HepG2 (cell line): ENCODE measurements around the gene CES2. TPM values are rescaled to one million over a fixed set of nuclear protein-coding genes. Genes with fewer than 3 reads are reported as not detected.

Experiments used
- CREB1 ChIP-seq, 2 experiments: fragments of 450-650 bp in 1 of 2; IDR thresholded peaks; 2 replicates each; pipeline ENCODE4 v1.6.1; 2016 to 2017; ENCODE audit warnings: control low read depth in 1 of 2, mild to moderate bottlenecking in 1 of 2, missing compliant biosample characterization in 1 of 2, missing genetic modification characterization in 1 of 2
- ETV5 ChIP-seq: IDR thresholded peaks from 2 replicates; pipeline ENCODE4 v1.6.1; 2018; ENCODE audit warnings: missing biosample characterization, missing genetic modification reagents, inconsistent platforms, borderline replicate concordance
- HNRNPL ChIP-seq: fragments of 200-400 bp; formaldehyde crosslinking; IDR thresholded peaks from 2 replicates; pipeline ENCODE4 v1.6.1; 2017; ENCODE audit warnings: mild to moderate bottlenecking, low read depth, low read length
- KMT2B ChIP-seq: IDR thresholded peaks from 2 replicates; pipeline ENCODE4 v1.6.1; 2016; ENCODE audit warnings: missing genetic modification reagents, missing compliant biosample characterization
- MAF1 ChIP-seq: sonication (generic); formaldehyde crosslinking; IDR thresholded peaks from 2 replicates; pipeline ENCODE4 v1.5.0; 2020; ENCODE audit warnings: missing genetic modification reagents, borderline replicate concordance
- PHF5A ChIP-seq: IDR thresholded peaks from one replicate; pipeline ENCODE4 v1.6.1; 2018; ENCODE audit warnings: low read depth, missing genetic modification reagents; ENCODE audit not compliant: unreplicated experiment
- RAD21 ChIP-seq: fragments of 450-650 bp; formaldehyde crosslinking; IDR thresholded peaks from 2 replicates; pipeline ENCODE4 v1.5.0; 2020; ENCODE audit warnings: mild to moderate bottlenecking
- RAD51 ChIP-seq: fragments of 450-650 bp; IDR thresholded peaks from 2 replicates; pipeline ENCODE4 v1.6.1; 2016; ENCODE audit warnings: borderline replicate concordance
- SYNCRIP ChIP-seq: fragments of 200-400 bp; formaldehyde crosslinking; IDR thresholded peaks from 2 replicates; pipeline ENCODE4 v1.6.1; 2018; ENCODE audit warnings: mild to moderate bottlenecking, low read depth, low read length; ENCODE audit not compliant: insufficient read depth
- TEAD3 ChIP-seq: optimal IDR thresholded peaks from 2 replicates; pipeline ENCODE3; 2016; ENCODE audit warnings: borderline replicate concordance
- TOPORS ChIP-seq: sonication (generic); formaldehyde crosslinking; IDR thresholded peaks from 2 replicates; pipeline ENCODE4 v1.8.0; 2023; ENCODE audit warnings: mild to moderate bottlenecking, missing genetic modification reagents
- TRIM24 ChIP-seq: sonication (generic); formaldehyde crosslinking; IDR thresholded peaks from 2 replicates; pipeline ENCODE4 v1.8.0; 2022; ENCODE audit warnings: mild to moderate bottlenecking, missing genetic modification reagents
- ZBTB1 ChIP-seq: sonication (generic); formaldehyde crosslinking; IDR thresholded peaks from 2 replicates; pipeline ENCODE4 v1.4.0; 2020; ENCODE audit warnings: missing genetic modification reagents, borderline replicate concordance
- ZNF761 ChIP-seq: sonication (generic); formaldehyde crosslinking; conservative IDR thresholded peaks from 2 replicates; pipeline ENCODE4 v1.4.0; 2020; ENCODE audit warnings: mild to moderate bottlenecking, missing genetic modification reagents
- polyA plus RNA-seq, 8 experiments: library from polyadenylated mRNA; depleted of rRNA in 3 of 8; stranded (reverse) in 7 of 8; unstranded in 1 of 8; fragments of >200 nt; fragmentation: Illumina TruSeq in 4 of 8; extraction: Trizol in 4 of 8; gene quantifications; 2 replicates each; pipeline versions ENCODE4 v1.2.1 to v1.2.3, GENCODE V29; 2011 to 2016; ENCODE audit warnings: low read depth in 4 of 8, missing spikeins in 1 of 8, mixed read lengths in 1 of 8; ENCODE audit not compliant: insufficient read depth in 1 of 8
- total RNA-seq, 5 experiments: library from RNA; depleted of rRNA; stranded (reverse); fragments of >200 nt; fragmentation: Illumina TruSeq; extraction: Trizol; gene quantifications; 2 replicates each; pipeline ENCODE4 v1.2.3, GENCODE V29; 2016; ENCODE audit warnings: low read depth in 1 of 5
- TF ChIP-seq, protein P1 (sequence below): sonication (generic); formaldehyde crosslinking; conservative IDR thresholded peaks from 2 replicates; pipeline ENCODE4 v1.4.0; 2020; ENCODE audit warnings: missing genetic modification reagents
- TF ChIP-seq, protein P2 (sequence below): sonication (generic); formaldehyde crosslinking; IDR thresholded peaks from 2 replicates; pipeline ENCODE4 v1.4.0; 2020; ENCODE audit warnings: missing genetic modification reagents, borderline replicate concordance
- TF ChIP-seq, protein P3 (sequence below): sonication (generic); formaldehyde crosslinking; IDR thresholded peaks from 2 replicates; pipeline ENCODE4 v1.5.1; 2020; ENCODE audit warnings: mild to moderate bottlenecking, missing genetic modification reagents, moderate library complexity
- TF ChIP-seq, protein P4 (sequence below): sonication (generic); formaldehyde crosslinking; IDR thresholded peaks from 2 replicates; pipeline ENCODE4 v1.5.1; 2020; ENCODE audit warnings: mild to moderate bottlenecking, missing genetic modification reagents

The CES2 gene
- total and polyA plus RNA-seq, 2 of the 13 experiments (the other 11 are each of a cell fraction or from before 2014, with no cell fraction given) = 50.6 to 63.8 TPM

DNA sequence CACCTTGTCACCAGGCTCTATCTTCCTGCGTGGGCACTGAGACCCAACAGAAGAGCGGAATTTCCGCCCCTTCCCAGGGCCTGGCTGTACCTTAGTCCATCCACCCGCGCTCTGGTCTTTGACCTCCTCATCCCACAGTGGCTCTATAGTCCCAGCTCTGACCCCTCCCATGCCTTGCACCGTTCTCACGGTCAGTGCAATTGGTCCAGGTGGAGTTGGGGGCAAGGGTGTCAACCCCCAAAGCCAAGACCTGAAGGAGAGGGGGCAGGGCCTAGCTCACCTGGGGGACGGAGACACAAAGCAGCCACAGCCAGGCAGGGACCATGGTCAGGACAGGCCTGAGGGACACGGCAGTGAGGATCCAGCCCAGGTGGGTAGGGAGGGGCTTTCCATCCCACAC is 17.6 kb upstream of the CES2 start (continued):
- TF ChIP-seq, protein P1, sequence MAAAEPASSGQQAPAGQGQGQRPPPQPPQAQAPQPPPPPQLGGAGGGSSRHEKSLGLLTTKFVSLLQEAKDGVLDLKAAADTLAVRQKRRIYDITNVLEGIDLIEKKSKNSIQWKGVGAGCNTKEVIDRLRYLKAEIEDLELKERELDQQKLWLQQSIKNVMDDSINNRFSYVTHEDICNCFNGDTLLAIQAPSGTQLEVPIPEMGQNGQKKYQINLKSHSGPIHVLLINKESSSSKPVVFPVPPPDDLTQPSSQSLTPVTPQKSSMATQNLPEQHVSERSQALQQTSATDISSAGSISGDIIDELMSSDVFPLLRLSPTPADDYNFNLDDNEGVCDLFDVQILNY (CRISPR knock-in tag) = no peak
- TF ChIP-seq TRIM24 (CRISPR knock-in tag) (0 out of 2 replicates have a peak, but pooled peaks have one; percentile 41), RAD21 (CRISPR knock-in tag) (no peak), ZNF761 (no peak), ZBTB1 (CRISPR knock-in tag) (no peak), HNRNPL (no peak), KMT2B (CRISPR knock-in tag) (no peak), ETV5 (CRISPR knock-in tag) (peak; percentile 23; the same call in 1 of the 2 replicates), TEAD3 (CRISPR knock-in tag) (no peak), RAD51 (no peak), MAF1 (CRISPR knock-in tag) (no peak), CREB1 (IDR thresholded peaks at IDR 0.05) (no peak), CREB1 (CRISPR knock-in tag; IDR thresholded peaks at IDR 0.05) (no peak), TOPORS (CRISPR knock-in tag) (no peak), PHF5A (CRISPR knock-in tag) (no peak), SYNCRIP (no peak)
- TF ChIP-seq, protein P2, sequence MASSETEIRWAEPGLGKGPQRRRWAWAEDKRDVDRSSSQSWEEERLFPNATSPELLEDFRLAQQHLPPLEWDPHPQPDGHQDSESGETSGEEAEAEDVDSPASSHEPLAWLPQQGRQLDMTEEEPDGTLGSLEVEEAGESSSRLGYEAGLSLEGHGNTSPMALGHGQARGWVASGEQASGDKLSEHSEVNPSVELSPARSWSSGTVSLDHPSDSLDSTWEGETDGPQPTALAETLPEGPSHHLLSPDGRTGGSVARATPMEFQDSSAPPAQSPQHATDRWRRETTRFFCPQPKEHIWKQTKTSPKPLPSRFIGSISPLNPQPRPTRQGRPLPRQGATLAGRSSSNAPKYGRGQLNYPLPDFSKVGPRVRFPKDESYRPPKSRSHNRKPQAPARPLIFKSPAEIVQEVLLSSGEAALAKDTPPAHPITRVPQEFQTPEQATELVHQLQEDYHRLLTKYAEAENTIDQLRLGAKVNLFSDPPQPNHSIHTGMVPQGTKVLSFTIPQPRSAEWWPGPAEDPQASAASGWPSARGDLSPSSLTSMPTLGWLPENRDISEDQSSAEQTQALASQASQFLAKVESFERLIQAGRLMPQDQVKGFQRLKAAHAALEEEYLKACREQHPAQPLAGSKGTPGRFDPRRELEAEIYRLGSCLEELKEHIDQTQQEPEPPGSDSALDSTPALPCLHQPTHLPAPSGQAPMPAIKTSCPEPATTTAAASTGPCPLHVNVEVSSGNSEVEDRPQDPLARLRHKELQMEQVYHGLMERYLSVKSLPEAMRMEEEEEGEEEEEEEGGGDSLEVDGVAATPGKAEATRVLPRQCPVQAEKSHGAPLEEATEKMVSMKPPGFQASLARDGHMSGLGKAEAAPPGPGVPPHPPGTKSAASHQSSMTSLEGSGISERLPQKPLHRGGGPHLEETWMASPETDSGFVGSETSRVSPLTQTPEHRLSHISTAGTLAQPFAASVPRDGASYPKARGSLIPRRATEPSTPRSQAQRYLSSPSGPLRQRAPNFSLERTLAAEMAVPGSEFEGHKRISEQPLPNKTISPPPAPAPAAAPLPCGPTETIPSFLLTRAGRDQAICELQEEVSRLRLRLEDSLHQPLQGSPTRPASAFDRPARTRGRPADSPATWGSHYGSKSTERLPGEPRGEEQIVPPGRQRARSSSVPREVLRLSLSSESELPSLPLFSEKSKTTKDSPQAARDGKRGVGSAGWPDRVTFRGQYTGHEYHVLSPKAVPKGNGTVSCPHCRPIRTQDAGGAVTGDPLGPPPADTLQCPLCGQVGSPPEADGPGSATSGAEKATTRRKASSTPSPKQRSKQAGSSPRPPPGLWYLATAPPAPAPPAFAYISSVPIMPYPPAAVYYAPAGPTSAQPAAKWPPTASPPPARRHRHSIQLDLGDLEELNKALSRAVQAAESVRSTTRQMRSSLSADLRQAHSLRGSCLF (CRISPR knock-in tag) = no peak
- TF ChIP-seq, protein P3, sequence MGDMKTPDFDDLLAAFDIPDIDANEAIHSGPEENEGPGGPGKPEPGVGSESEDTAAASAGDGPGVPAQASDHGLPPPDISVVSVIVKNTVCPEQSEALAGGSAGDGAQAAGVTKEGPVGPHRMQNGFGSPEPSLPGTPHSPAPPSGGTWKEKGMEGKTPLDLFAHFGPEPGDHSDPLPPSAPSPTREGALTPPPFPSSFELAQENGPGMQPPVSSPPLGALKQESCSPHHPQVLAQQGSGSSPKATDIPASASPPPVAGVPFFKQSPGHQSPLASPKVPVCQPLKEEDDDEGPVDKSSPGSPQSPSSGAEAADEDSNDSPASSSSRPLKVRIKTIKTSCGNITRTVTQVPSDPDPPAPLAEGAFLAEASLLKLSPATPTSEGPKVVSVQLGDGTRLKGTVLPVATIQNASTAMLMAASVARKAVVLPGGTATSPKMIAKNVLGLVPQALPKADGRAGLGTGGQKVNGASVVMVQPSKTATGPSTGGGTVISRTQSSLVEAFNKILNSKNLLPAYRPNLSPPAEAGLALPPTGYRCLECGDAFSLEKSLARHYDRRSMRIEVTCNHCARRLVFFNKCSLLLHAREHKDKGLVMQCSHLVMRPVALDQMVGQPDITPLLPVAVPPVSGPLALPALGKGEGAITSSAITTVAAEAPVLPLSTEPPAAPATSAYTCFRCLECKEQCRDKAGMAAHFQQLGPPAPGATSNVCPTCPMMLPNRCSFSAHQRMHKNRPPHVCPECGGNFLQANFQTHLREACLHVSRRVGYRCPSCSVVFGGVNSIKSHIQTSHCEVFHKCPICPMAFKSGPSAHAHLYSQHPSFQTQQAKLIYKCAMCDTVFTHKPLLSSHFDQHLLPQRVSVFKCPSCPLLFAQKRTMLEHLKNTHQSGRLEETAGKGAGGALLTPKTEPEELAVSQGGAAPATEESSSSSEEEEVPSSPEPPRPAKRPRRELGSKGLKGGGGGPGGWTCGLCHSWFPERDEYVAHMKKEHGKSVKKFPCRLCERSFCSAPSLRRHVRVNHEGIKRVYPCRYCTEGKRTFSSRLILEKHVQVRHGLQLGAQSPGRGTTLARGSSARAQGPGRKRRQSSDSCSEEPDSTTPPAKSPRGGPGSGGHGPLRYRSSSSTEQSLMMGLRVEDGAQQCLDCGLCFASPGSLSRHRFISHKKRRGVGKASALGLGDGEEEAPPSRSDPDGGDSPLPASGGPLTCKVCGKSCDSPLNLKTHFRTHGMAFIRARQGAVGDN (CRISPR knock-in tag) = peak; percentile 52
- TF ChIP-seq, protein P4, sequence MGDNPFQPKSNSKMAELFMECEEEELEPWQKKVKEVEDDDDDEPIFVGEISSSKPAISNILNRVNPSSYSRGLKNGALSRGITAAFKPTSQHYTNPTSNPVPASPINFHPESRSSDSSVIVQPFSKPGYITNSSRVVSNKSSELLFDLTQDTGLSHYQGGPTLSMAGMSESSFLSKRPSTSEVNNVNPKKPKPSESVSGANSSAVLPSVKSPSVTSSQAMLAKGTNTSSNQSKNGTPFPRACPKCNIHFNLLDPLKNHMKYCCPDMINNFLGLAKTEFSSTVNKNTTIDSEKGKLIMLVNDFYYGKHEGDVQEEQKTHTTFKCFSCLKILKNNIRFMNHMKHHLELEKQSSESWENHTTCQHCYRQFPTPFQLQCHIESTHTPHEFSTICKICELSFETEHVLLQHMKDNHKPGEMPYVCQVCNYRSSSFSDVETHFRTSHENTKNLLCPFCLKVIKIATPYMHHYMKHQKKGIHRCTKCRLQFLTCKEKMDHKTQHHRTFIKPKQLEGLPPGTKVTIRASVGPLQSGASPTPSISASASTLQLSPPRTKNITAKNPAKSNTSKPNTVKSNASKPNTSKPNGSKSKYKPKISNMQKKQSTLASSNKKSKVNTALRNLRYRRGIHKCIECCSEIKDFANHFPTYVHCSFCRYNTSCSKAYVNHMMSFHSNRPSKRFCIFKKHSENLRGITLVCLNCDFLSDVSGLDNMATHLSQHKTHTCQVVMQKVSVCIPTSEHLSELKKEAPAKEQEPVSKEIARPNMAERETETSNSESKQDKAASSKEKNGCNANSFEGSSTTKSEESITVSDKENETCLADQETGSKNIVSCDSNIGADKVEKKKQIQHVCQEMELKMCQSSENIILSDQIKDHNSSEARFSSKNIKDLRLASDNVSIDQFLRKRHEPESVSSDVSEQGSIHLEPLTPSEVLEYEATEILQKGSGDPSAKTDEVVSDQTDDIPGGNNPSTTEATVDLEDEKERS = no peak
